Gastrocnemius medialis (tissue), 4 donors: ENCODE data around the gene PPIL1. TPM values are rescaled to one million over a fixed set of nuclear protein-coding genes. Genes with fewer than 3 reads are reported as not detected.

Experiments used
- ATAC-seq, 2 donors: fragments of 150-250 bp; one replicate each; pipeline ENCODE4 v1.9.1; 2016
- DNase-seq, 2 donors: peaks; one replicate each; pipeline ENCODE4 v3.0.0-alpha.2; 2019
- H3K27ac ChIP-seq, 4 donors: fragments of 200-600 bp; sonication (generic); 1 replicate in 1 of 4; 2 replicates in 3 of 4; pipeline ENCODE4 v1.5.1; 2016 to 2018; ENCODE audit warnings: mild to moderate bottlenecking in 2 of 4, moderate library complexity in 1 of 4
- H3K27me3 ChIP-seq, 3 donors: fragments of 200-600 bp; sonication (generic) in 2 of 3; 1 replicate in 1 of 3; 2 replicates in 2 of 3; pipeline versions ENCODE4 v1.5.1 to v1.6.0; 2016 to 2019; ENCODE audit warnings: mild to moderate bottlenecking in 1 of 3, moderate library complexity in 1 of 3
- H3K36me3 ChIP-seq, 2 donors: fragments of 200-600 bp; sonication (generic) in 1 of 2; one replicate each; pipeline ENCODE4 v1.5.1; 2017 to 2018
- H3K4me1 ChIP-seq, 2 donors: fragments of 200-600 bp; sonication (generic) in 1 of 2; one replicate each; pipeline ENCODE4 v1.5.1; 2016 to 2017; ENCODE audit warnings: mild to moderate bottlenecking in 2 of 2
- H3K4me3 ChIP-seq, 4 donors: fragments of 200-600 bp; sonication (generic) in 3 of 4; 1 replicate in 1 of 4; 2 replicates in 3 of 4; pipeline ENCODE4 v1.5.1; 2016 to 2019; ENCODE audit warnings: mild to moderate bottlenecking in 2 of 4
- H3K9me3 ChIP-seq, 3 donors: fragments of 200-600 bp; sonication (generic) in 2 of 3; 1 replicate in 1 of 3; 2 replicates in 2 of 3; pipeline ENCODE4 v1.5.1; 2016 to 2019
- CTCF ChIP-seq, 5 experiments: fragments of 450-650 bp in 3 of 5; fragments of 200-600 bp in 2 of 5; sonication (generic) in 2 of 5; IDR thresholded peaks in 4 of 5; conservative IDR thresholded peaks in 1 of 5; 1 replicate in 4 of 5; 2 replicates in 1 of 5; pipeline ENCODE4 v1.5.1; 2016 to 2019; ENCODE audit warnings: antibody characterized with exemption in 5 of 5, mild to moderate bottlenecking in 3 of 5, moderate library complexity in 3 of 5
- POLR2A ChIP-seq, 2 donors: fragments of 450-650 bp; IDR thresholded peaks; one replicate each; pipeline ENCODE4 v1.6.1; 2017; ENCODE audit warnings: antibody characterized with exemption in 2 of 2, mild to moderate bottlenecking in 2 of 2, moderate library complexity in 2 of 2
- in situ Hi-C, 4 donors: fragments of 200-750 bp; cut with MboI; loops; one replicate each; pipeline versions ENCODE4 v1.15.0 to v1.8.0; 2017; ENCODE audit warnings: low sequenced_read_pairs in 4 of 4
- intact Hi-C: fragments of 100-400 bp; cut with DNase I; formaldehyde crosslinking; loops from one replicate; pipeline ENCODE4 v1.15.1; 2023; ENCODE audit warnings: low total_unique reads
- total RNA-seq, 4 donors: library from RNA; depleted of rRNA; stranded (reverse); fragments of >200 nt; gene quantifications; one replicate each; pipeline versions ENCODE4 v1.1.0 to v1.2.3, GENCODE V29; 2016

Gene PPIL1
- total RNA-seq, 4 donors from 2014 or later = 5.4 to 18.7 (median 16.8) TPM

GRCh38 chr6:36851626-36852025, 23.0 kb downstream of the PPIL1 start:
- intact Hi-C loops = loop anchor here (1.0 to 5.0 kb wide), 4 partner anchors 41 to 234 kb away; no protein-coding TSS in a partner anchor
- Histone ChIP-seq H3K4me1 (peaks cover 29 to 34% of the 10 kb centered on the region in 2 donors), H3K27ac (no peak overlapping the region), H3K9me3 (no peaks in the 10 kb centered on the region), H3K27me3 (no peaks in the 10 kb centered on the region), H3K4me3 (no peak overlapping the region), H3K36me3 (peaks cover 0 to 11% of the 10 kb centered on the region in 2 donors)
- ATAC-seq (no peak), DNase-seq (no peak)
- in situ Hi-C loops = loop anchor here (5.0 to 25.0 kb wide), 3 partner anchors 84 to 239 kb away; no protein-coding TSS in a partner anchor
- TF ChIP-seq POLR2A (IDR thresholded peaks at IDR 0.05) = no peak
- TF ChIP-seq CTCF (IDR thresholded peaks at IDR 0.05 in 4 of 5, conservative IDR thresholded peaks at IDR 0.05 in 1 of 5) = no peak

- Histone ChIP-seq H3K36me3 (peaks cover 0 to 10% of the 10 kb centered on the region in 2 donors), H3K4me3 (no peak overlapping the region), H3K9me3 (no peaks in the 10 kb centered on the region), H3K27me3 (no peaks in the 10 kb centered on the region), H3K27ac (no peak overlapping the region), H3K4me1 (peaks cover 29 to 34% of the 10 kb centered on the region in 2 donors)
- peak in 1 of 2 donors; percentile 54 for DNase-seq
- TF ChIP-seq CTCF (IDR thresholded peaks at IDR 0.05 in 4 of 5, conservative IDR thresholded peaks at IDR 0.05 in 1 of 5) = peak; percentile 69 to 79 (median 73)
- TF ChIP-seq POLR2A (IDR thresholded peaks at IDR 0.05) = no peak
- in situ Hi-C loops (loop anchor here (5.0 to 25.0 kb wide), 3 partner anchors 84 to 239 kb away; no protein-coding TSS in a partner anchor), intact Hi-C loops (loop anchor here (1.0 to 5.0 kb wide), 4 partner anchors 40 to 234 kb away; no protein-coding TSS in a partner anchor)
- peak; percentile 37 to 46 for ATAC-seq
These were observed 23.4 kb downstream of the PPIL1 start for GRCh38 chr6:36851149-36851614.

GRCh38 chr6:36850021-36850420, 24.6 kb downstream of the PPIL1 start:
- in situ Hi-C loops = loop anchor here (5.0 to 25.0 kb wide), 3 partner anchors 83 to 238 kb away; no protein-coding TSS in a partner anchor
- intact Hi-C loops = loop anchor here (2.0 to 5.0 kb wide), 3 partner anchors 39 to 233 kb away; no protein-coding TSS in a partner anchor
- Histone ChIP-seq H3K9me3 (no peaks in the 10 kb centered on the region), H3K4me3 (no peak overlapping the region), H3K27me3 (no peaks in the 10 kb centered on the region), H3K27ac (no peak overlapping the region), H3K36me3 (no peaks in the 10 kb centered on the region), H3K4me1 (peaks cover 29 to 34% of the 10 kb centered on the region in 2 donors)
- DNase-seq = no peak
- no peak for ATAC-seq
- TF ChIP-seq POLR2A (IDR thresholded peaks at IDR 0.05) (no peak), CTCF (IDR thresholded peaks at IDR 0.05 in 4 of 5, conservative IDR thresholded peaks at IDR 0.05 in 1 of 5) (no peak)

- in situ Hi-C loops = loop anchor here in 1 of 4 donors (5.0 kb wide), 1 partner anchor 77 kb away; no protein-coding TSS in a partner anchor
- no peak for ATAC-seq
- TF ChIP-seq CTCF (IDR thresholded peaks at IDR 0.05 in 4 of 5, conservative IDR thresholded peaks at IDR 0.05 in 1 of 5) (no peak), POLR2A (IDR thresholded peaks at IDR 0.05) (no peak)
- Histone ChIP-seq H3K4me3 (no peak overlapping the region), H3K4me1 (peaks cover 32 to 35% of the 10 kb centered on the region in 2 donors), H3K36me3 (no peaks in the 10 kb centered on the region), H3K27ac (no peak overlapping the region), H3K27me3 (no peaks in the 10 kb centered on the region), H3K9me3 (no peaks in the 10 kb centered on the region)
- no peak for DNase-seq
- intact Hi-C loops = no loop called here
These were observed 25.8 kb downstream of the PPIL1 start for GRCh38 chr6:36848658-36849441.
